Stimulated activated CD4-positive, alpha-beta T cell treated with anti-CD3 and anti-CD28 coated beads, Interleukin-1b, Interleukin-23, amount 100 ng/mL, for 1 hour (primary cell): Measurements from ENCODE around the gene TBCD.

Experiments
- DNase-seq, 2 donors: peaks; one replicate each; pipeline ENCODE4 v3.0.0-alpha.2; 2020; ENCODE audit warnings: low read depth in 2 of 2

Gene TBCD

DNA sequence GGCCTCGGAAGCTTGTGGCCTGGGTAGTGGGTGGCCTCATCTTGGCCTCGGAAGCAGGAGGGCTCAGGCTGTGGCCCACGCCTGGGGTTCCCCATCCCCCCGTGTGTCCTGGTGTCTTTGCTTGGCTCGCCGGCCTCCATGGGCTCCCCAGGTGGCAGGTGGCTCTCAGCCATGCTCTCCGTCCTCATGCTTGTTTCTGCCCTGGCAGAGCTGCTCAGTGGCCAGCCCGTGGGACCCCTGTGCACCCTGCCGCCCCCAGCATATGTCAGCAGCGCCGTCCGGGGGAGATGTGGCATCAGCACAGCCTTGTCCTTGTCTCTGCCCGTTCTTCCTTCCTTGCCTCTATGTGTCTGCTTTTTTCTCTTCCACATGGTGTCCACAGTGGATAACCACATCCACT is 38.5 kb downstream of the TBCD start:
- DNase-seq, result no peak

DNA sequence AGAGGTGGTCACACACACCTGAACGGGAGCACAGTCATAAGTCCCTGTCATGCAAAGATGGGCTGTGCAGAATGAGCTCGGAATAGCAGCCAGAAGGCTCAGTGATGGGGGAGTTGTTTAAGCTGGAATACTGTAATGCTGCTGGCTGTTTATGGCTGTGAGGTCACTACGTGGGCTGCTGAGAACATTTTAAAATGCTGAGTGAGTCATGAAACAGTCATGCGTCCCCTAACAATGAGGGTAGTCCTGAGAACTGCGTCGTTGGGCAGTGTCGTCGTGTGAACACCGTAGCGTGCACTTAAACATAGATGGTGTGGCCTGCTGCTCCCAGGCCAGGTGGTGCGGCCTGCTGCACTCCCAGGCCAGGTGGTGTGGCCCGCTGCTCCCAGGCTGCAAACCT is 39.7 kb downstream of the TBCD start:
- DNase-seq, result no peak

DNA sequence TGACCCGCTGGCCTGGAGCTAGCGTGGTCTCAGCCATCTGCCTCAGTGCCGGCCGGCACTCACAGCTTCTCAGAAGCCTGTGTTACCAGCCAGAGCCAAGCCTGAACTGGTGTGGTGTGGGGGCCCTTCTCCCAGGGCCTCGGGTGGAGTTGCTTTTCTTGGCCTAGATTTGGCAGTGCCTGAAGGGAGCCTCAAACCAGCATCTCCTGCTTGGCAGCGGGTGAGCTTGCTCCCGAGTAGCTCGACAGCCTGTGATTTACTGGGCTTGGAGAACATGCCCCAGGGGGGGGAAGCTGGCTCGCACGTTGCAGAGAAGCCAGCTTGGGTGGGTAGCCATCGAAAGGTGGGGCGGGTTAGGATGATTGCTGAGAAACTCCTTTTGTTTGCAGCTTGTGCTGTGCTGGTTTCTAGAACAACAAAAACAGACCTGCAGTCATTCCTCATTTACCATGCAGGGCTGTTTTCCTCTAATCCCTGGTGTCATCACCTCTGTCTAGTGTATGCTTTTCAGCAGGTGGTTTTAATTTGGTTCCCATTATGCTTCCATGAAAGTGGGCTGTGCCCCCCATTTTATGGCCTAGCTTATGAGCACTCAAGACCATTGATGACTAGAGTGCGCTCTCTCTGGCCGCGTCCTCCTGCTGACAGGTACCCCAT is 42.2 kb downstream of the TBCD start:
- DNase-seq, result no peak

DNA sequence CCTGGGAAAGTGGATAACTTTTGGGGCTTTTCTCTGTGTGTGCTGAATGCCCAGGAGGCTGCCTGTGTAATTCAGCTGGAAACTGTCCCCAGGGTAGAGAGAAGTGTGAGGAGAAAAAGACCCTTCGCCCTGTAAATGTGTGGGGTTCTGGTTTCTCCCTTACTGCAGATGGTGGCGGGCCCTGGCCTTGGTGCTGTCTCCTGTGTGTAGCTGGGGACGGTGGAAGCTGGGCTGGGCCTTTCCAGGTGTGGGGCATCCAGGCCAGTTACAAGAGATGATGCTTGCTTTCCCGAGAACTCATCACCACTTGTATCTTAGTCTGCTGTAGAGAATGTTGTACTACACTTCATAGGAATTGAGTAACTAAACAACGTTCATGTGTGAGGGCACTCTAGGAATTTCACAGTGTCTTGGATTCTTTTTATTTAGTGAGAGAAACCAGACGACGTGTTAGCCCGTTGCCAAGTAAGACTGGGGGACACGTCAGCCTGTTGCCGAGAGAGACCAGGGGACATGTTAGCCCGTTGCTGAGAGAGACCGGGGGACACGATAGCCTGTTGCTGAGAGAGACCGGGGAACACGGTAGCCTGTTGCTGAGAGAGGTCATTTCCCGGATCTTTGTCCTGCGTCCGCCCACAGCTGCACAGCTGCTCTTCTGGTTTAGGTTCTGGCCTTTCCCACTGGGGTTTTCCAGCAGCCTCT is 43.1 kb downstream of the TBCD start:
- DNase-seq, result no peak

DNA sequence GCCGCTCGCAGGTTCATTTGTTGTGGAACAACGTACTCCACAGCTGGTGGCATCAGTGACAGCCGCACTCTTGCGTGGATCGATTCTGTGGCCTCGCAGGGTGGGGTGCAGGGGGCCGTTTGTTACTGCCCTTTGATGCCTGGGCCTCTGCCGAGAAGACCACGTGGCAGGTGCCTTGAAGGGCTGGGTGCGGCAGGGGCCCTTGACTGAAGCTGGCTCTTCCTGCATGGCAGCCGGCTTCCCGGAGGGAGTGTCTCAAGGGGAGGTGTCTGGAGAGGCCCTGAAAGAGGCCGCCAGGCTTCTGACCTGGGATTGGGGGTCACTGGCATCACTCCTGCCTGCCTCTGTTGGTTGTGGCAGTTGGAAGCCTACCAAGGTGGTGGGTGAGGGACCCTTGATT is 43.8 kb downstream of the TBCD start:
- no peak for DNase-seq

DNA sequence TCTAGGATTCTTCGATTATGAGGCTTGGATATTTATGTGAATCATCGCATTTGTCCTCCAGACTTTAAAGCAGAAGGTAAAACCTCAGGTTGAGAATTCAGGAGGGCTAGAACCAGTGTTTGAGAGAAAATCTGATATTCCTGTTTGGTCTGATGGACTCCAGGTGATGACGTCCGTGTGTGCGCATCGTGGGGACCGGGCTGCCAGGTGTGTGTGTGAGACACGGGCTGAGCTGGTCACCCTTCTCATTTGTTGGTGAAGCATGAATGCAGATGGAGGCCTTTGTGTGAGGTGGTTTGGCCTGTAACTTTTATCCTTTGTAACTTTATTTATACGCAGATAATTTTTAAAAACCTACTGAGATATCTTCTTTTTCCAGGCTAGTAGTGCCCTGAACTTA is 45.2 kb downstream of the TBCD start:
- DNase-seq, result no peak

DNA sequence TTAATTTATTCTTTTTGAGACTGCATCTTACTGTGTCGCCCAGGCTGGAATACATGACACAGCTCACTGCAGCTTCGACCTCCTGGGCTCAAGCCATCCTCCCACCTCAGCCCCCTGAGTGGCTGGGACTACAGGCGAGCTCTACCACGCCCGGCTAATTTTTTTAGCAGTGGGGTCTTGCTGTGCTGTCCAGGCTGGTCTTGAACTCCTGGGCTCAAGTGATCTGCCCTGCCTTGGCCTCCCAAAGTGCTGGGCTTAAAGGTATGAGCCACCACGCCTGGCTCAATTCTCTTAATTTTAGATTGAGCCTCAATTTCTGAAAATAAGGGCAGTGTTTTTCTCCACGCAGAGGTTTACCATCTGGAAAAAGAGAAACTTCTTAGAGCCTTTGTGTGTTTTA is 46.9 kb downstream of the TBCD start:
- no peak for DNase-seq

DNA sequence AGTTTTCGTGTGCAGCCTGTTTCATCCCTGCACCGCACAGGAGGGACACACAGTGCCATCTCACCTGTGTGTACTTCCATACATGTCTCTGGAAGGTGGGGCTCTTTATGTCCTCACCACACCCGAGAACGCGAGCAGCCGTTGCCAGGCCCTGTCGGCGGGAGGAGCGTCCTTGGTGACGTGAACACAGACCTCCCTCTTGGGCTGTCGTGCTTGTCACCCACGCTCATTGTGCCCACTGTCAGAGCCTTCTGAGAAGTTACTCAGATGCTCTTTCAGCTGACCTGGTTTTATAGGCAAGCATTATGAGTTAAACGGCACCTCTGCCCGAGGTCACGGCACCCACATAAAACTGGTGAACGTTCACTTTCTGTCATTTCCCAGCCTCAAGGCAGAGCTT is 47.7 kb downstream of the TBCD start:
- DNase-seq, result no peak

DNA sequence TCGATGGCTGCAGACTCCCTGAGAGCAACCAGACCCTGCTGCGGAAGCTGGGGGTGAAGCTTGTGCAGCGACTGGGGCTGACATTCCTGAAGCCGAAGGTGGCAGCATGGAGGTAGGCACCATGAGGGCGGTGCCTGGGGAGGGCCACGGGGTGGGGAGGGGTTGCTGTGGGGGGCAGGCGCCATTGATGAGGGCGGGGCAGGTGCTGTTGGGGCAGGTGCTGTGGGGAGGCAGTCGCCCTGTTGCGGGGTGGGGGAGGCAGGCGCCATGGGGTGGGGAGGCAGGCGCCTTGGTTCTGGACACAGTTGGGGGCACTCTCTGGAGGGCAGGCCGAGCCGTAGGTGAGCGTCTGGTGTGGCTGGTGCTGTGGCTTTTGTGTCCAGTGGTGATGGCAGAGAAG is 49.0 kb downstream of the TBCD start:
- no peak for DNase-seq

DNA sequence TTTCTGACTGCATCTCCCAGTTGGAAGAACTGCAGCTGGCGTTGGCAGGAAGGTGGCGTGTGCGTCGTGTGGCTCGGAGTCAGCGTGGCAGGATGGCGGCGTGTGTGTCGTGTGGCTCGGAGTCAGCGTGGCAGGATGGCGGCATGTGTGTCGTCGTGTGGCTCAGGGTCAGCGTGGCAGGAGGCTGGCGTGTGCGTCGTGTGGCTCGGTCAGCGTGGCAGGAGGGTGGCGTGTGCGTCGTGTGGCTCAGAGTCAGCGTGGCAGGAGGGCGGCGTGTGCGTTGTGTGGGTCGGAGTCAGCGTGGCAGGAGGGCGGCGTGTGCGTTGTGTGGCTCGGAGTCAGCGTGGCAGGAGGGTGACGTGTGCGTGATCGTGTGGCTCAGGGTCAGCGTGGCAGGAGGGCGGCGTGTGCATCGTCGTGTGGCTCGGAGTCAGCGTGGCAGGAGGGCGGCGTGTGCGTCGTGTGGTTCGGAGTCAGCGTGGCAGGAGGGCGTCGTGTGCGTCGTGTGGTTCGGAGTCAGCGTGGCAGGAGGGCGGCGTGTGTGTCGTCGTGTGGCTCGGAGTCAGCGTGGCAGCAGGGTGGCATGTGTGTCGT is 49.6 kb downstream of the TBCD start:
- no peak for DNase-seq

DNA sequence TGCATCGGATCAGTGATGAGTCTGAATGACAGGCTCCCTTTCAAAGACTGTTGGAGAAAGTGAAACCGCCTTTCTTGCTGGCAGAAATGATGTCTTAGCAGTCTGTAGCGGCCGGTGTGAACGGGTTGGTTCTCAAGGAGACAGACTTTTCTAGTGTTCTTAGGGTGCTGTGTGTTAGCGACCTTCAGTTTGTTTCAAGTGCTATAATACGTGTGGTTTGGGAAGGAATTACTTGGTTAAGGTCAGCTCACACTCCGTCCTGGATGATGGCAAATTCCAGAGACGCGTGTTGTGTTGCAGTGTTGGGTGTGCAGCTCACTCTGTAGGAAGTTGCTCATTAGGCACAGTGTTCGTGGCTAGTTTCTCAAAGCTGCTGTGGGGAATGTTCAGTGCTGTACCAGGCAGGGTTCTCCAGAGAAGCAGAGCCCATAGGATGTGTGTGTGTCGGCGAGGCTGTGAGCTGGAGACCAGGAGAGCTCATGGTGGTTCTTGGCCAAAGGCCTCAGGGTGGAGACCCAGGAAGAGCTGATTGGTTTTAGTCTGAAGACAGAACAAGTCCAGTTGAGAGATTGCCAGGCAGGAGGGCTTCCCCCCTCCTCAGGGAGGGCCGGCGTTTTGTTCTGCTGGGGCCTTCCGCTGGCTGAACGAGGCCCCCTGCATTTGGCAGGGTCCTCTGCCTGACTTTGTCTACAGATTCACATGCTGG is 50.4 kb downstream of the TBCD start:
- no peak for DNase-seq

DNA sequence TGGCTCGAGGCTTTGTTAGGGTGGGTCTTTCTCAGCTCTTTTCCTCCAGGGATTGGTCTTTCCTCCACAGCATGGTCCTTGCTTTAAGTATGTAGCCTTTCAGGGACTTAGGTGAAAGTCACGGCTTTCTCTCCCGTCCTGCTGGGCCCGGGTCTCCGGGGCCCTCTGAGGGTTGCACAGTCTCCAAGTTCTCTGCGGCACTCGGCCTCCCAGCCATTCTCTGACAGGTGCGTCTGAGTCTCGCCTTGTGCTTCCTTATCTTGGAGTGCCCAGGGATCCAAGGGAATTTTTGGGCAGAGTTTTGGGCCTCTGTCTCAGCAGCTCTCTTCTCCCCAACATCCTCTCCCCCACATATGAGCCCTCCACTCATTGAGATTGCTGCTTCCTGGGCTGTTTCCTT is 51.3 kb downstream of the TBCD start:
- DNase-seq, result no peak

DNA sequence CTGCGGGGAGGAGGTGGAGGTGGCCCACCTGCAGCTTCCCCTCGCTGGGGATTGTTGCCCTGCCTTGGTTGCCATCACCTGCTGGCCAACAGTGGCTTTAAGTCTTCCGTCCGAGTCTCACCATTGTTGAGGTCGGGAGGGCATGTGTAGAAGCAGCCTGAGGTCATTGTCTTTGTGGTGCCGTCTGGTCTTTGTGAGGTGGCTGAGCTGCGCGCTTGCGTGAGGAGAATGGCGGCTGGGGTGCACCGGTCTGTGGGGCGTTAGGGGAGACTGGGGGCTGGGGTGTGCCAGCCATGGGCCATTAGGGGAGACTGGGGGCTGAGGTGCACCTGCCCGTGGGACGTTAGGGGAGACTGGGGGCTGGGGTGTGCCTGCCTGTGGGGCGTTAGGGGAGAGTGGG is 51.7 kb downstream of the TBCD start:
- DNase-seq, result no peak

DNA sequence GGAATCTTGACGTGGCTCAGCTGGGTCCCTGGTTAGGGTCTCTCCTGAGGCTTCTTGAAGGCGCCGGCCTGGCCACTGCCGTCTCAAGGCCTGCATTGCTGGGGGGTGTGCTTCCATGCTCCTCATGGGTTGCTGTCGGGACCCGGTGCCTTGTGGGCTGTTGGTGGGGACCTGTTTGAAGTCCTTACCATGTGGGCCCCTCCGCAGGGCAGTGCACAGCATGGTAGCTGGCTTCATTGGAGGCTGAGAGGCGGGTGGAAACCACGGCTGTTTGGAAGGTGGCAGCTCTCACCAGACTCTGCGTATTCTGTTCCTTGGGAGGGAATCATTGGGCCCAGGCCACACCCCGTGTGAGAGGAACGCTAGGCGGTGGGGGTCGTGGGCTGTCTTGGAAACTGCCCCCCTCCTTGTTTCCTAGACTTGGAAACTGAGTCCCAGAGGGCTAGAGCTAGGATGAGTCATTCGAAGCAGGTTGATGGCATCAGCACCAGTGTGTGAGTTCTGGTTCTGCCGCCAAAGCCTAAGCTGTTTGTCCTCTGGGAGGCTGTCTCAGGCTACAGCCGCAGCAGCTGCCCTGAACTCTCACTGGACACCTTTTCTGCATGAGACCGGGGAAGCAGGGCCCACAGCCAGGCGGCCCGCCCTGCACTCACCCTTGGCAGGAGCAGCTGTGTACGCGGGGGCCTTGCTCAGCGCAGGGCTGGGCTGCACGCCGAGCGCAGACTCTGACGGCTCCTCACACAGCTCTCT is 52.8 kb downstream of the TBCD start:
- DNase-seq, result no peak

DNA sequence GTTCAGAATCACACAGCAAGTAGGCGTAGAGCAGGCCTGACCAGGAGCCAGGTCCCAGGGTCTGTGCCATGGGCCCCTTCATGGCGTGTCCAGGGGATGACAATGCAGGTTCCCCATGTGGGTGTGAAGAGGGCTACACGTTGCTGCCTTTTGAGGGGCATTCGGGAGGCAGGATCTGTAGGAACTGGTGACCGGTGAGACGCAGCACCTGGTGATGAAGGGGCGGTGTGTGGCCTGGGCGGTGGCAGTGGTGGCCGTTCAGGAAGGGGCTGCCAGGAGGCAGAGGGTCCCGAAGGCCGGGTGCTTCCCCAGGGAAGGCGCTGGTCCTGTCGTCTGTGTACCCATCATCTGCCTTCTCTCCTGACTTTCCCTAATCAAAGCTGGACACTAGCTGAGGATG is 53.4 kb downstream of the TBCD start:
- DNase-seq, result no peak

DNA sequence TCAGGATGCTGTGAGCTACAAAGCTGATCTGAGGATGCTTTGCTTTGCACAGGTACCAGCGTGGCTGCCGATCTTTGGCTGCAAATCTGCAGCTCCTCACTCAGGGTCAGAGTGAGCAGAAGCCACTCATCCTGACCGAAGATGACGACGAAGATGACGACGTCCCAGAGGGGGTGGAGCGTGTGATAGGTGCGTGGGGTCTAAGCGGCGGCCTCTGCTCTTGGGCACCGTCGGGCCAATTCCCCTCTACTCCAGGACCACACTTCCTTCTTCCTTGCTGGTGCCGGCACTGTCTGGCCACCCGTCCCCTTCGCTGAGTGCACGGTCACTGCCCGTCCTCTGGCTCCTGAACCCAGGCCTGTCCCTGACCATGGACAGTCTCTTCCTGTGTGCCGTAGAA is 54.0 kb downstream of the TBCD start:
- DNase-seq, result no peak

DNA sequence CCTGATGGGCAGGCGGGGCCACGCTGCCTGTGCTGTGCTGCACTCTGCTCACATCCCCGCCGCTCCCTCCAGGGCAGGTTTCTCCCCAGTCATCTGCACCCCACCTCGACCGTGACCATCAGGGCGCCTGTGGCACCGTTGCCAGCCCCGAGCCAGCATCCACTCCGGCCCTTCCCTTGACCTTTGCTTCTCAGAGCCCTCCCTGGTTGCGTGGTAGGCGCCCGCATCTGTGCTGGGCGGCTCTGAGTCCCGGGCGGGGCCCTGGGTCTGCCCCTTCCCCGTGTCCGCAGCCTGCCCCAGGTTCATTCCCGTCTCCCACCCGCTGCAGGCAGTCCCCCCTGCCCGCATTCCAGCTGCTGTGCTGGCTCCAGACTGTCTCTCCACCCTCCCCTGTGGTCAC is 54.8 kb downstream of the TBCD start:
- no peak for DNase-seq

DNA sequence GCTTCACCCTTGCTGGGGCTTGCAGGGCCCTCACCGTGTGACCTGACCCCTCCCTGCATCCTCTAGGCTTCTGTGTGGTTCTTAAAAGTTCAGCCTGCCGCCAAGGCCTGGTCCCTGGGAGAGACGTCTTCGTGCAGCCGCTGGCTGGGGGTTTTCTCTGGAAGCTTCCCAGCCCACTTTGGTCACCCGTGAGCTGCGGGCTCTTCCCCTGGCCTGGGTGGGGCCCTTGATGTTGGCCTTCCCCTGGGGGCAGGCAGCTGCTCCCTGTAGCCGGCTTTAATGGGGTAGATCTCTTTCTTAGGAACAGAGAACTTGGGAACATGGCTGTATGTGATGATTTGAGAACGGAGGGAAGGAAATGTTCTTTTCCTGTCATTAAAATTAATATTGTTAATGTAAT is 55.2 kb downstream of the TBCD start:
- no peak for DNase-seq

DNA sequence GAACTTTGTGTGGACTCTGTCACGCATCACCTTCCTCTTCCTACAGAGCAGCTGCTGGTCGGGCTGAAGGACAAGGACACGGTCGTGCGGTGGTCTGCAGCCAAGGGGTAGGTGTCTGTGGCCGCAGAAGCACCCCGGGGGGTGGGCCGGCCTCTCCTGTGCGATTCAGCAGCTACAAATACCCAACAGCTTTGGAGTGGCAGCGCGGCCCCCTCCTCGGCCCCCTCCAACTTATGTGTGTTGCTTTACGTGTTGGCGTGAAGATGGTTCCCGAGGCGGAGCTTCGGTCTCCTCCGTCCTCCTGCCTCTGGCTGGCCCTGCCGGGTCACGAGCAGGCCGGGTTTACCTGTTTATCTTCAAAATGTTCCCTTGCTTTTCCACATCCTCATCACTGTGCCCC is 55.7 kb downstream of the TBCD start:
- no peak for DNase-seq

DNA sequence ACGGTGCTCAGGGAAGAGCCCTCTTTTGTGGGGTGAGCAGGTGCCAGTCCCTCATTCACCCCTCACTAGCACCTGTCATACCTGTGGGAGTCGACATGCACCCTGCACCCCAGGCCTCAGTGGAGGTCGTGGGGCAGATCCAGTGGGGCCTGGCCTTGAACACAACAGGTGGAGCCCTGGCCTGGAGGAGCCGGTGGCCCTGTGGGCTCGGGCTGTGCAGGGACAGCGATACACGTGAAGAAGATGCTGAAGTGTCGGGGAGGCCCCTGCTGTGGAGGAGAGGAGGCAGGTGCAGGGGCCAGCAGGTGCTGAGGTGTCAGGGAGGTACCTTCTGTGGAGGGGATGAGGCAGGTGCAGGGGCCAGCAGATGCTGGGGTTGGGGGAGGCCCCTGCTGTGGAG is 56.1 kb downstream of the TBCD start:
- no peak for DNase-seq

DNA sequence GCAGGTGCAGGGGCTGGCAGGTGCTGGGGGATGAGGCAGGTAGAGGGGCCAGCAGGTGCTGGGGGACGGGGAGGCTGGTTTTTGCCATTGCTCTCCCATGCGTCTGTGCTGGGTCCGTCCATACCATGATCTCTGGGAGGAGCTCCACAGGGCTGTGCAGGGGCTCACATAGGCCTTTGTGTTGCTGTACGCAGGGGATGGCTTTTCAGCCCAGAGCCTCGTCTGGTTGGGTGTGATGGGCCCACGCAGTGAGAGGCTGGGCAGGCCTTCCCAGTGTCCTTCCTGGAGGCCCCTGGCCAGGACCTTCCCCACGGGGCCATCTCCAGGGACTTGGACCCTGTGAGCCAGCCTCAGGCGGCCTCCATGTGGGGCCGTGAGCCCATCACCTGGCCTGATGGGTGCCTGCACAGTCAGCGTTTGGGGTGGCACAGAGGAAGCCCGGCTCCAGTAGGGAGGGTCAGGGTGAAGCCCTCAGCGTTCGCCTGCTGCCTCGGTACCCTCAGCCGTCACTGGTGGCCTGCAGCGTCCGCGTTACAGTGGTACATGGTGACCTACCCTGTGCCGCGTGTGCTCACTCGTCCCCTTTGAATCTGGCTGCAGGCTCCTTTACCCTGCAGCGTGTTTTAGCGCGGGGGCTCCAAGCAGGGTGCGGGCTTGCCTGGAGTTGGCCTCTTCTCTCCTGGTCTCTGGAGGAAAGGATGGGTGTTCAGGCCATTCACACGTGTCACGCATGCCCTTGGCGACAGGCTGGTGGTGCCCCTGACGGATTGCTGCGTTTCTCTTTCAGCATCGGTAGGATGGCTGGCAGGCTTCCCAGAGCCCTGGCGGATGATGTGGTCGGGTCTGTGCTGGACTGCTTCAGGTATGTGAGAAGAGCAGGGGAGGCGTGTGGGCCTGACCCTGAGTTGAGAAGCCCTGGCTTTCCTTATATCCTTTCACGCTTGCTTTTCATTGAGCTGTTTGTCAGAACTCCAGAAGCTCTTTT is 57.3 kb downstream of the TBCD start:
- DNase-seq, result no peak
